Panc1 (cell line): ENCODE measurements around the gene LRRC38. TPM values are rescaled to one million over a fixed set of nuclear protein-coding genes. Genes with fewer than 3 reads are reported as not detected.
"Not testable (repeated sequence)": the region's sequence is repeated elsewhere in the genome, so short reads cannot be mapped to it uniquely, and the experiment has no call there.

ENCODE experiments used
- ATAC-seq: fragments of 200-7000 bp; cut with Tn5 transposase; 2 replicates; pipeline ENCODE4 v1.9.1; 2020; ENCODE audit warnings: mild to moderate bottlenecking, moderate library complexity
- Bru-seq: library from RNA; stranded (reverse); fragments of 400-500 nt; gene quantifications from one replicate; lab custom pipeline; 2021; lab: Mats Ljungman, UMichigan
- BruChase-seq, 2 experiments: library from RNA; stranded (reverse); fragments of 400-500 nt; gene quantifications; one replicate each; lab custom pipeline; 2021; lab: Mats Ljungman, UMichigan
- BruUV-seq: library from RNA; stranded (reverse); fragments of 400-500 nt; replicated peaks from 2 replicates; lab custom pipeline; 2021; lab: Mats Ljungman, UMichigan
- CTCF ChIA-PET: fragments of 300-600 bp; sonication (Branson Sonifier 250); formaldehyde crosslinking; loops from one replicate; lab custom pipeline; 2022; ENCODE audit warnings: antibody characterized with exemption; lab: Charles Lee
- POLR2A ChIA-PET: fragments of 300-600 bp; sonication (Branson Sonifier 250); formaldehyde crosslinking; loops from one replicate; lab custom pipeline; 2022; ENCODE audit warnings: antibody characterized with exemption; lab: Charles Lee
- DNase-seq: peaks from one replicate; pipeline ENCODE4 v3.0.0-alpha.2; 2010; ENCODE audit warnings: low read depth, low spot score
- H3K27ac ChIP-seq: 2 replicates; pipeline ENCODE4 v1.5.1; 2011; ENCODE audit warnings: mild to moderate bottlenecking, low read length, inconsistent platforms
- H3K27me3 ChIP-seq: fragments of 200-500 bp; sonication (Bioruptor generic); 2 replicates; pipeline ENCODE4 v1.6.0; 2014; ENCODE audit warnings: low read length, inconsistent platforms; ENCODE audit not compliant: control insufficient read depth, insufficient read depth
- H3K36me3 ChIP-seq: fragments of 200-500 bp; sonication (Bioruptor generic); 2 replicates; pipeline ENCODE4 v1.5.1; 2014; ENCODE audit warnings: inconsistent platforms, mild to moderate bottlenecking, low read length, moderate library complexity; ENCODE audit not compliant: control insufficient read depth, insufficient read depth
- H3K4me1 ChIP-seq: 2 replicates; pipeline ENCODE4 v1.5.1; 2011; ENCODE audit warnings: inconsistent platforms, mild to moderate bottlenecking, low read length, moderate library complexity; ENCODE audit not compliant: control insufficient read depth, insufficient read depth
- H3K4me3 ChIP-seq, 2 experiments: 2 replicates each; pipeline ENCODE4 v1.5.1; 2011 to 2012; ENCODE audit warnings: low read depth in 2 of 2, low read length in 2 of 2, mild to moderate bottlenecking in 2 of 2, inconsistent platforms in 1 of 2, moderate library complexity in 1 of 2
- H3K9me3 ChIP-seq: fragments of 200-500 bp; sonication (Bioruptor generic); 2 replicates; pipeline ENCODE4 v1.5.1; 2014; ENCODE audit warnings: low read depth, mild to moderate bottlenecking, inconsistent platforms, low read length, moderate library complexity; ENCODE audit not compliant: control insufficient read depth, insufficient read depth
- CTCF ChIP-seq: fragments of 450-650 bp; IDR thresholded peaks from 2 replicates; pipeline ENCODE4 v1.5.1; 2017; ENCODE audit warnings: mild to moderate bottlenecking
- POLR2AphosphoS5 ChIP-seq: IDR thresholded peaks from 2 replicates; pipeline ENCODE4 v1.6.1; 2012; ENCODE audit warnings: mild to moderate bottlenecking, low read depth, low read length, moderate library complexity
- REST ChIP-seq, 2 experiments: IDR thresholded peaks; 2 replicates each; pipeline ENCODE4 v1.6.1; 2011 to 2012; ENCODE audit warnings: low read depth in 2 of 2, control low read depth in 1 of 2, low read length in 1 of 2, mild to moderate bottlenecking in 1 of 2, moderate library complexity in 1 of 2; ENCODE audit not compliant: insufficient read depth in 1 of 2
- SIN3A ChIP-seq: IDR thresholded peaks from 2 replicates; pipeline ENCODE4 v1.6.1; 2012; ENCODE audit warnings: low read depth, mild to moderate bottlenecking, low read length, moderate library complexity, borderline replicate concordance; ENCODE audit not compliant: insufficient read depth
- TCF7L2 ChIP-seq: IDR thresholded peaks from 2 replicates; pipeline ENCODE4 v1.6.1; 2011; ENCODE audit warnings: mild to moderate bottlenecking, low read depth, low read length, inconsistent platforms
- in situ Hi-C: cut with HindIII; loops from 2 replicates; pipeline ENCODE4 v1.10.0; 2016; ENCODE audit warnings: low sequenced_read_pairs, low pct_unique_long_range_greater_than_20kb
- intact Hi-C: fragments of 100-400 bp; cut with micrococcal nuclease; formaldehyde crosslinking; loops from one replicate; pipeline ENCODE4 v1.10.0; 2022; ENCODE audit not compliant: unreplicated experiment
- long read RNA-seq: library from polyadenylated mRNA; unstranded; transcript quantifications from one replicate; pipeline ENCODE4 v2.0.0, GENCODE V29; 2021; ENCODE audit not compliant: unreplicated experiment
- polyA plus RNA-seq: library from polyadenylated mRNA; unstranded; fragments of >200 nt; gene quantifications from one replicate; pipeline ENCODE4 v1.2.1, GENCODE V29; 2012; ENCODE audit warnings: missing spikeins; ENCODE audit not compliant: insufficient read length
- total RNA-seq: library from RNA; stranded (reverse); gene quantifications from one replicate; pipeline ENCODE4 v1.2.1, GENCODE V29; 2021; ENCODE audit not compliant: unreplicated experiment

Gene LRRC38
- total RNA-seq = not detected
- not detected for polyA plus RNA-seq
- Bru-seq, nascent RNA = not detected
- BruChase-seq, experiment 1, labeled RNA remaining after a 2-hour chase = not detected
- BruChase-seq, experiment 2, labeled RNA remaining after a 6-hour chase = not detected
- long read RNA-seq = 0 reads

DNA sequence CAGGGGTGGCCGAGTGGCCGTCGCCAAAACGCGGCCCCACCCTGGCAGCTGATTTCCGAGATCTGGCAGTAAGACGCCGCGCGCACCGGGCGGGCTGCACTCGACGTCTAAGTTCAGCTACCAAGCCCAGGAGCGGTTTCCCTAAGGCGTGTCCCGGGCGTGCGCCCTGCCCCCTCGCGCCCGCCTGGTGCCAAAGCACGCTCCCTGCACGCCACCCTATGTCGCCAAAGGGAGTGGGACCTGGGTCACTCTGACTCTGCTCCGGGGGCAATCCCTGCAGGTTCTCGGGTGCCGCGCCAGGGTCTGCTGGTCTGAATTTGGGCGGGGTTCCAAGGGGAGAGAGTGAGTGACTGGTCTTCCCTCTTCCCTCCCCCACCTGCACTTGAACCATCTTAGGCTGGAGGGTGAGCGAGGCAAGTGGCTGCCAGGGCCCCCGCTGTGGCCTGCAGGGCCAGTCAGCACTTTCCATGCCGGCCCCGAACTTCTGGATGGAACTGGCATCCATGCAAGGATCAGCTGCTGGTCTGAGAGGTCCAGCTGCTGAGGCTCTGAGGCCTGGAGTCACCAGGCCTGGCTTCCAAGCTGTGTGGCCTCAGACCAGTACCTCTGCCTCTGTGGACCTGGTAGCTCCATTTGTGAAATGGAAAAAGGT lies at the start of gene LRRC38:
Gene LRRC38 (minus strand): TSS at position 109 of the 652 bp plus-strand sequence. CDS start 410 bp downstream, outside the sequence.
- H3K36me3 ChIP-seq = no peaks in the 10 kb centered on the region
- no peak within 1 kb of the TSS for H3K27ac ChIP-seq
- ATAC-seq (no peak), DNase-seq (no peak)
- intact Hi-C loops = no loop called here
- H3K4me1 ChIP-seq = no peaks in the 10 kb centered on the region
- TF ChIP-seq CTCF (no peak), TCF7L2 (no peak), REST (IDR thresholded peaks at IDR 0.05; ENCODE audit: insufficient read depth in 1 of 2, low read depth in 2 of 2, low read length in 1 of 2) (no peak), POLR2AphosphoS5 (no peak), SIN3A (no peak)
- in situ Hi-C loops = no loop called here
- CTCF ChIA-PET = no interaction called here
- BruUV-seq = no TSS peak
- no peaks in the 10 kb centered on the region; the same call in 1 of the 2 replicates for H3K27me3 ChIP-seq
- POLR2A ChIA-PET = no interaction called here
- H3K4me3 ChIP-seq = no peak within 1 kb of the TSS
- H3K9me3 ChIP-seq = no peaks in the 10 kb centered on the region

DNA sequence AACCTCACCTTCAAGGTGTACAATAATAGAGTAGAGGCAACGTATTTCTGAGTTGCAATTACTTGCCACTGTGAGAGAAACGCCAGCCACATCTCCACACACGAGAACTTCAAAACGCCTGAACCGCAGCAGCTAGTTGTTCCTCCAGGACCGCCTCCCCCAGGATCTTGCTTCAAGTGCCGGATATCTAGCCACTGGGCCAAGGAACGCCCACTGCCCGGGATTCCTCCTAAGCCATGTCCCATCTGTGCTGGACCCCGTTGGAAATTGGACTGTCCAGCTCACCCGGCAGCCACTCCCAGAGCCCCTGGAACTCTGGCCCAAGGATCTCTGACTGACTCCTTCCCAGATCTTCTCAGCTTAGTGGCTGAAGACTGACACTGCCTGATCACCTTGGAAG lies 49.2 kb upstream of the LRRC38 start:
- H3K27ac ChIP-seq, H3K9me3 ChIP-seq, DNase-seq, BruUV-seq, ATAC-seq, H3K36me3 ChIP-seq, intact Hi-C loops, POLR2A ChIA-PET, in situ Hi-C loops, H3K4me1 ChIP-seq, H3K27me3 ChIP-seq, H3K4me3 ChIP-seq, CTCF ChIA-PET: not testable (repeated sequence)

DNA sequence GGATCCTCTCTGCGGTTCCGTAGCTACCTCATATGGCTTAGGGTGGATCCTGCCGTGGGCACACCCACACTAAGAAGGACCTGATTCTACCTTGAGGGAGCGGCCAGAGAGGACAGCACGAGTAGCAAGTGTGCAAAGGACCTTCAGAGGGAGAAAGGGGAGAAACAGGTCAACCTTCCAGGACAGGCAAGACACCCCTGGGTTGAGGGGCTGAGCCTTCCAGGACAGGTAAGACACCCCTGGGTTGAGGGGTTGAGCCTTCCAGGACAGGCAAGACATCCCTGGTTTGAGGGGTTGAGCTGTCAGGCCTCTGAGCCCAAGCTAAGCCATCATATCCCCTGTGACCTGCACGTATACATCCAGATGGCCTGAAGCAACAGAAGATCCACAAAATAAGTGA lies 46.7 kb upstream of the LRRC38 start:
- H3K4me1 ChIP-seq = no peaks in the 10 kb centered on the region
- intact Hi-C loops (no loop called here), in situ Hi-C loops (no loop called here)
- no peaks in the 10 kb centered on the region for H3K36me3 ChIP-seq
- TF ChIP-seq POLR2AphosphoS5 (no peak), REST (IDR thresholded peaks at IDR 0.05; ENCODE audit: insufficient read depth in 1 of 2, low read depth in 2 of 2, low read length in 1 of 2) (no peak), TCF7L2 (no peak), SIN3A (no peak), CTCF (no peak)
- CTCF ChIA-PET = no interaction called here
- DNase-seq = no peak
- no peaks in the 10 kb centered on the region for H3K9me3 ChIP-seq
- no peak for ATAC-seq
- no TSS peak for BruUV-seq
- no peaks in the 10 kb centered on the region; the same call in 1 of the 2 replicates for H3K27me3 ChIP-seq
- H3K4me3 ChIP-seq = no peak overlapping the region
- POLR2A ChIA-PET = no interaction called here
- H3K27ac ChIP-seq = no peak overlapping the region
